H1 (cell line): ENCODE data around the gene DPH5. TPM values are rescaled to one million over a fixed set of nuclear protein-coding genes. Genes with fewer than 3 reads are reported as not detected.

Experiments
- CTCF ChIA-PET: fragments of 300-600 bp; sonication (Branson Sonifier 250); formaldehyde crosslinking; loops from one replicate; lab custom pipeline; 2021; ENCODE audit not compliant: partially characterized antibody; lab: Charles Lee
- POLR2A ChIA-PET: fragments of 300-600 bp; sonication (Branson Sonifier 250); formaldehyde crosslinking; loops from one replicate; lab custom pipeline; 2021; ENCODE audit warnings: inconsistent platforms; ENCODE audit not compliant: partially characterized antibody; lab: Charles Lee
- DNase-seq, 2 experiments: peaks; one replicate each; pipeline versions ENCODE4 v3.0.0 to v3.0.0-alpha.2; 2010 to 2022; ENCODE audit warnings: low spot score in 2 of 2, low read depth in 1 of 2, mixed read lengths in 1 of 2
- FAIRE-seq: peaks from 2 replicates; lab custom pipeline; 2011; peaks lifted over from hg19 to GRCh38; lab: Jason Lieb, UNC
- H2AFZ ChIP-seq: 2 replicates; pipeline ENCODE4 v1.8.1; 2012; ENCODE audit warnings: low read length, inconsistent platforms
- H2AK5ac ChIP-seq: 2 replicates; pipeline ENCODE4 v1.6.1; 2013; ENCODE audit warnings: low read depth, low read length
- H2BK120ac ChIP-seq: replicated peaks from 2 replicates; pipeline ENCODE3; 2013; ENCODE audit warnings: low read depth, low read length, inconsistent platforms
- H2BK12ac ChIP-seq: 2 replicates; pipeline ENCODE4 v1.6.1; 2013; ENCODE audit warnings: low read depth, low read length
- H2BK15ac ChIP-seq: 2 replicates; pipeline ENCODE4 v1.6.1; 2013; ENCODE audit warnings: low read length
- H2BK20ac ChIP-seq: 2 replicates; pipeline ENCODE4 v1.6.1; 2013; ENCODE audit warnings: low read length
- H2BK5ac ChIP-seq: 2 replicates; pipeline ENCODE4 v1.6.1; 2013; ENCODE audit warnings: low read depth, low read length
- H3K14ac ChIP-seq: 2 replicates; pipeline ENCODE4 v1.6.1; 2013; ENCODE audit warnings: inconsistent platforms; ENCODE audit not compliant: insufficient read length
- H3K18ac ChIP-seq: 2 replicates; pipeline ENCODE4 v1.6.1; 2013; ENCODE audit warnings: low read length; ENCODE audit errors: extremely low read depth
- H3K23ac ChIP-seq: 2 replicates; pipeline ENCODE4 v1.6.1; 2013; ENCODE audit warnings: inconsistent platforms; ENCODE audit not compliant: insufficient read length
- H3K23me2 ChIP-seq: 2 replicates; pipeline ENCODE4 v1.6.1; 2013; ENCODE audit warnings: low read depth, low read length
- H3K27ac ChIP-seq: 2 replicates; pipeline ENCODE4 v1.6.1; 2011; ENCODE audit warnings: low read depth, low read length, inconsistent platforms
- H3K27me3 ChIP-seq, 4 experiments: replicated peaks in 1 of 4; 1 replicate in 1 of 4; 2 replicates in 3 of 4; pipeline versions ENCODE4 v1.6.1 to v1.8.1; 2011 to 2013; ENCODE audit warnings: low read length in 3 of 4, mild to moderate bottlenecking in 3 of 4, inconsistent platforms in 2 of 4, mixed read lengths in 2 of 4, moderate library complexity in 1 of 4; ENCODE audit not compliant: control insufficient read depth in 3 of 4, insufficient read depth in 3 of 4; ENCODE audit errors: extremely low read depth in 1 of 4
- H3K36me3 ChIP-seq, 4 experiments: 2 replicates each; pipeline versions ENCODE4 v1.6.1 to v1.8.1; 2011 to 2013; ENCODE audit warnings: mild to moderate bottlenecking in 4 of 4, low read length in 3 of 4, moderate library complexity in 2 of 4, control low read depth in 1 of 4, inconsistent platforms in 1 of 4; ENCODE audit not compliant: insufficient read depth in 4 of 4, control insufficient read depth in 2 of 4
- H3K4ac ChIP-seq: replicated peaks from 2 replicates; pipeline ENCODE3; 2013; ENCODE audit warnings: low read length, low read depth, mixed read lengths, inconsistent platforms; ENCODE audit not compliant: insufficient read length
- H3K4me1 ChIP-seq, 4 experiments: replicated peaks in 1 of 4; 1 replicate in 1 of 4; 2 replicates in 3 of 4; pipeline versions ENCODE4 v1.6.1 to v1.8.1; 2011 to 2013; ENCODE audit warnings: low read length in 3 of 4, inconsistent platforms in 2 of 4, mixed read lengths in 1 of 4; ENCODE audit not compliant: insufficient read depth in 4 of 4, control insufficient read depth in 3 of 4
- H3K4me2 ChIP-seq, 2 experiments: 2 replicates each; pipeline versions ENCODE4 v1.6.1 to v1.8.1; 2011 to 2013; ENCODE audit warnings: low read depth in 2 of 2, low read length in 2 of 2, control low read depth in 1 of 2, inconsistent platforms in 1 of 2, mild to moderate bottlenecking in 1 of 2; ENCODE audit not compliant: insufficient read depth in 1 of 2
- H3K4me3 ChIP-seq, 4 experiments: fragments of 200-600, 300-600 bp in 1 of 4; sonication (generic), shearing (Covaris generic), sonication (Bioruptor Twin) in 1 of 4; 2 replicates each; pipeline versions ENCODE4 v1.5.1 to v1.8.1; 2011 to 2016; ENCODE audit warnings: low read length in 4 of 4, low read depth in 3 of 4, control low read depth in 2 of 4, inconsistent platforms in 2 of 4, mild to moderate bottlenecking in 2 of 4, mixed read lengths in 1 of 4, moderate library complexity in 1 of 4; ENCODE audit not compliant: insufficient read depth in 2 of 4; ENCODE audit errors: extremely low read depth in 1 of 4
- H3K56ac ChIP-seq: replicated peaks from 2 replicates; pipeline ENCODE3; 2013; ENCODE audit warnings: low read depth, mild to moderate bottlenecking, mixed read lengths, low read length, inconsistent platforms; ENCODE audit not compliant: insufficient read length
- H3K79me1 ChIP-seq: 2 replicates; pipeline ENCODE4 v1.6.1; 2013; ENCODE audit warnings: low read depth, low read length, control low read depth
- H3K79me2 ChIP-seq, 2 experiments: 2 replicates each; pipeline versions ENCODE4 v1.6.1 to v1.8.1; 2012 to 2013; ENCODE audit warnings: low read length in 2 of 2, mild to moderate bottlenecking in 2 of 2, inconsistent platforms in 1 of 2; ENCODE audit not compliant: insufficient read depth in 2 of 2, control insufficient read depth in 1 of 2
- H3K9ac ChIP-seq, 4 experiments: replicated peaks in 1 of 4; 1 replicate in 1 of 4; 2 replicates in 3 of 4; pipeline versions ENCODE4 v1.6.1 to v1.8.1; 2011 to 2013; ENCODE audit warnings: low read depth in 3 of 4, low read length in 3 of 4, control low read depth in 2 of 4, mild to moderate bottlenecking in 2 of 4, moderate library complexity in 2 of 4, inconsistent platforms in 1 of 4; ENCODE audit errors: extremely low read depth in 1 of 4
- H3K9me3 ChIP-seq, 2 experiments: 2 replicates each; pipeline versions ENCODE4 v1.6.1 to v1.8.1; 2012 to 2013; ENCODE audit warnings: mild to moderate bottlenecking in 2 of 2, moderate library complexity in 2 of 2, control low read depth in 1 of 2, inconsistent platforms in 1 of 2, low read depth in 1 of 2, low read length in 1 of 2, mixed read lengths in 1 of 2; ENCODE audit not compliant: insufficient read depth in 2 of 2
- H4K20me1 ChIP-seq, 2 experiments: replicated peaks in 1 of 2; 2 replicates each; pipeline versions ENCODE3 to v1.8.1; 2011 to 2013; ENCODE audit warnings: inconsistent platforms in 2 of 2, low read length in 2 of 2, mild to moderate bottlenecking in 1 of 2; ENCODE audit not compliant: insufficient read depth in 2 of 2, control insufficient read depth in 1 of 2
- H4K5ac ChIP-seq: 2 replicates; pipeline ENCODE4 v1.6.1; 2013; ENCODE audit warnings: low read length, low read depth, mixed read lengths, inconsistent platforms; ENCODE audit not compliant: insufficient read length
- H4K8ac ChIP-seq: 2 replicates; pipeline ENCODE4 v1.8.0; 2013; ENCODE audit warnings: mild to moderate bottlenecking, moderate library complexity, low read length, inconsistent platforms; ENCODE audit not compliant: insufficient read depth; ENCODE audit errors: extremely low read depth
- H4K91ac ChIP-seq: replicated peaks from 2 replicates; pipeline ENCODE3; 2013; ENCODE audit warnings: low read length, mixed read lengths, inconsistent platforms; ENCODE audit not compliant: insufficient read length
- KDM1A ChIP-seq: fragments of 200-600, 300-600 bp; sonication (generic); IDR thresholded peaks from 2 replicates; pipeline ENCODE4 v1.7.1; 2016; ENCODE audit warnings: mild to moderate bottlenecking, low read length, borderline replicate concordance
- SP1 ChIP-seq: IDR thresholded peaks from 2 replicates; pipeline ENCODE4 v1.6.1; 2011; ENCODE audit warnings: low read depth, low read length
- WGBS, 2 experiments: shearing (Covaris generic) in 1 of 2; methylation state at CpG; one replicate each; pipeline versions ENCODE4 v1.1.6 to v1.1.7; 2013 to 2015; ENCODE audit warnings: low lambda C conversion rate in 2 of 2, mixed read lengths in 2 of 2, inconsistent platforms in 1 of 2, low coverage in 1 of 2, missing lambda C conversion rate in 1 of 2; ENCODE audit not compliant: insufficient replicate concordance in 2 of 2, insufficient coverage in 1 of 2, insufficient read length in 1 of 2; ENCODE audit errors: extremely low coverage in 1 of 2, missing lambda C conversion rate in 1 of 2; 5-methylcytosine and 5-hydroxymethylcytosine counted together
- polyA plus RNA-seq, 7 experiments: library from polyadenylated mRNA; depleted of rRNA in 3 of 7; stranded (reverse) in 5 of 7; unstranded in 2 of 7; fragments of >200 nt in 5 of 7; fragments of 200-250 nt in 2 of 7; gene quantifications; 1 replicate in 5 of 7; 2 replicates in 1 of 7; 4 replicates in 1 of 7; pipeline versions ENCODE4 v1.2.1 to v1.2.3, GENCODE V29; 2011 to 2013; ENCODE audit warnings: missing spikeins in 2 of 7, mixed read lengths in 2 of 7
- total RNA-seq: library from RNA; stranded (reverse); fragmentation: NEBNext Ultra II Directional; extraction: Animal tissue kit (Norgen Biotek cat#: 25700); gene quantifications from 2 replicates; pipeline ENCODE4 v1.2.1, GENCODE V29; 2021

The DPH5 gene
- total and polyA plus RNA-seq, 2 of the 8 experiments (the other 6 are each of a cell fraction or from before 2014, with no cell fraction given) = 67.7 to 106 TPM

GRCh38 chr1:101037316-101037715 is 11.7 kb upstream of the DPH5 start:
- CTCF ChIA-PET = interaction anchor here (1.2 to 1.9 kb wide), 2 partner anchors 8 to 202 kb away, joined by 3 to 5 read pairs; no protein-coding TSS in a partner anchor
- Histone ChIP-seq H2BK5ac (no peak overlapping the region), H3K79me1 (peaks cover 4% of the 10 kb centered on the region; the same call in 1 of the 2 replicates), H3K79me2 (peaks cover 0 to 20% of the 10 kb centered on the region in 2 experiments; a peak in 1 of 4 replicates), H3K4ac (no peak overlapping the region), H3K27me3 (no peaks in the 10 kb centered on the region), H3K36me3 (peaks cover 0 to 25% (median 13%) of the 10 kb centered on the region in 4 experiments; a peak in 5 of 8 replicates), H3K14ac (no peak overlapping the region), H2AFZ (no peak overlapping the region), H4K8ac (no peak overlapping the region), H4K20me1 (no peaks in the 10 kb centered on the region), H3K4me3 (no peak overlapping the region), H4K5ac (no peak overlapping the region), H3K4me1 (no peaks in the 10 kb centered on the region), H2BK12ac (no peak overlapping the region), H3K9me3 (peaks cover 14 to 25% of the 10 kb centered on the region in 2 experiments), H2AK5ac (no peak overlapping the region), H3K56ac (no peak overlapping the region), H2BK20ac (no peak overlapping the region), H3K23me2 (no peaks in the 10 kb centered on the region), H4K91ac (no peak overlapping the region), H2BK120ac (no peak overlapping the region), H3K9ac (no peak overlapping the region), H3K18ac (no peak overlapping the region), H3K23ac (no peak overlapping the region), H3K4me2 (no peak overlapping the region), H3K27ac (no peak overlapping the region), H2BK15ac (no peak overlapping the region)
- FAIRE-seq (no peak), DNase-seq (no peak)
- POLR2A ChIA-PET = interaction anchor here (1.3 to 1.9 kb wide), 2 partner anchors 12 to 22 kb away, joined by 3 to 7 read pairs; partner anchors contain the start of gene DPH5
- WGBS, 2 experiments = 96% methylated on average over 3 of the region's 3 CpGs; no CpG with 5 or more reads in 1 of the 2 experiments
- TF ChIP-seq KDM1A (no peak), SP1 (no peak)
